Measurements from ENCODE around the gene QRICH2. TPM values are rescaled to one million over a fixed set of nuclear protein-coding genes. Genes with fewer than 3 reads are reported as not detected.
A peak's percentile ranks its signal among the peaks of the same experiment; 100 is the strongest.

Gene QRICH2, protein sequence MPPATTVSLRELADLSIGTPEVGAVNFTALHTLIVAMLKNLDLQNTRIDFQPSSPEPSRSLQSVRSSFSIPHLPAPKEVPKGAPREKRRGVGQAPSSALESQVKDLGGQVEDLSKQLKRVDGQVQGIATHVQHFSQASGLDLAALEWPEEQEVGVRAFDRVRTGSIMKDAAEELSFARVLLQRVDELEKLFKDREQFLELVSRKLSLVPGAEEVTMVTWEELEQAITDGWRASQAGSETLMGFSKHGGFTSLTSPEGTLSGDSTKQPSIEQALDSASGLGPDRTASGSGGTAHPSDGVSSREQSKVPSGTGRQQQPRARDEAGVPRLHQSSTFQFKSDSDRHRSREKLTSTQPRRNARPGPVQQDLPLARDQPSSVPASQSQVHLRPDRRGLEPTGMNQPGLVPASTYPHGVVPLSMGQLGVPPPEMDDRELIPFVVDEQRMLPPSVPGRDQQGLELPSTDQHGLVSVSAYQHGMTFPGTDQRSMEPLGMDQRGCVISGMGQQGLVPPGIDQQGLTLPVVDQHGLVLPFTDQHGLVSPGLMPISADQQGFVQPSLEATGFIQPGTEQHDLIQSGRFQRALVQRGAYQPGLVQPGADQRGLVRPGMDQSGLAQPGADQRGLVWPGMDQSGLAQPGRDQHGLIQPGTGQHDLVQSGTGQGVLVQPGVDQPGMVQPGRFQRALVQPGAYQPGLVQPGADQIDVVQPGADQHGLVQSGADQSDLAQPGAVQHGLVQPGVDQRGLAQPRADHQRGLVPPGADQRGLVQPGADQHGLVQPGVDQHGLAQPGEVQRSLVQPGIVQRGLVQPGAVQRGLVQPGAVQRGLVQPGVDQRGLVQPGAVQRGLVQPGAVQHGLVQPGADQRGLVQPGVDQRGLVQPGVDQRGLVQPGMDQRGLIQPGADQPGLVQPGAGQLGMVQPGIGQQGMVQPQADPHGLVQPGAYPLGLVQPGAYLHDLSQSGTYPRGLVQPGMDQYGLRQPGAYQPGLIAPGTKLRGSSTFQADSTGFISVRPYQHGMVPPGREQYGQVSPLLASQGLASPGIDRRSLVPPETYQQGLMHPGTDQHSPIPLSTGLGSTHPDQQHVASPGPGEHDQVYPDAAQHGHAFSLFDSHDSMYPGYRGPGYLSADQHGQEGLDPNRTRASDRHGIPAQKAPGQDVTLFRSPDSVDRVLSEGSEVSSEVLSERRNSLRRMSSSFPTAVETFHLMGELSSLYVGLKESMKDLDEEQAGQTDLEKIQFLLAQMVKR (N-terminal part only)
- 2.6 TPM for polyA plus RNA-seq (2013, experiment 1 of 4)
- polyA plus RNA-seq (2013, experiment 2 of 4): 2.9 TPM
- polyA plus RNA-seq (2013, experiment 3 of 4): 2.1 TPM
- 2.5 TPM for polyA plus RNA-seq (2013, experiment 4 of 4)

DNA sequence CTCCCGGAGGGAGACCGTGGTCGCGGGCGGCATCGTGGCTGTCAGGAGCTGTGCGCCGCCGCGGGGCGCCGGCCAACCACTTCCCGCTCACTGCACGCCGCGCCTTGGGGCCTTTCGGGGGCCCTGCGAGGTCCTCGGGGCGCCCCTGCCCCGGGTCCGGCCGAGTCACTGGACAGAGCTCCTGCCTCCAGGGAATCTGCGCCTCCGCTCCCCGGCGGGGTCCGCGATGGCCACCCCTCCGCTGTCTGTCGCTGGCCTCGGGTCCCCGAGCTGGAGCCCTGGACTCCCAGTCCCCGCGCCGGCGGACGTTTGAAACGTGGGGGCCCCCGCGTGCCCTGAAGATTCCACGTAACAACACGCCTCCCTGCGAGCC, at the start of gene QRICH2:
QRICH2 (minus strand) TSS at position 311 of the 373 bp plus-strand sequence; CDS start at position 33, 278 bp downstream.
- Histone ChIP-seq H3K4me3 (ENCODE audit: insufficient read depth, low read depth, low read length) (no peak within 1 kb of the TSS), H3K9me3 (ENCODE audit: control insufficient read depth, low read length) (no peaks in the 10 kb centered on the region), H3K27me3 (ENCODE audit: control insufficient read depth, insufficient read depth, low read length, poor library complexity, severe bottlenecking) (no peaks in the 10 kb centered on the region), H3K36me3 (ENCODE audit: control insufficient read depth, insufficient read depth, low read length) (peaks cover 7% of the 10 kb centered on the region), H3K27ac (ENCODE audit: insufficient read depth, low read depth, low read length, poor library complexity, severe bottlenecking) (no peak within 1 kb of the TSS), H3K4me1 (ENCODE audit: control insufficient read depth, insufficient read depth, low read length) (no peaks in the 10 kb centered on the region)
- WGBS, 2 experiments: 96% methylated on average over 44 of the region's 44 CpGs

DNA sequence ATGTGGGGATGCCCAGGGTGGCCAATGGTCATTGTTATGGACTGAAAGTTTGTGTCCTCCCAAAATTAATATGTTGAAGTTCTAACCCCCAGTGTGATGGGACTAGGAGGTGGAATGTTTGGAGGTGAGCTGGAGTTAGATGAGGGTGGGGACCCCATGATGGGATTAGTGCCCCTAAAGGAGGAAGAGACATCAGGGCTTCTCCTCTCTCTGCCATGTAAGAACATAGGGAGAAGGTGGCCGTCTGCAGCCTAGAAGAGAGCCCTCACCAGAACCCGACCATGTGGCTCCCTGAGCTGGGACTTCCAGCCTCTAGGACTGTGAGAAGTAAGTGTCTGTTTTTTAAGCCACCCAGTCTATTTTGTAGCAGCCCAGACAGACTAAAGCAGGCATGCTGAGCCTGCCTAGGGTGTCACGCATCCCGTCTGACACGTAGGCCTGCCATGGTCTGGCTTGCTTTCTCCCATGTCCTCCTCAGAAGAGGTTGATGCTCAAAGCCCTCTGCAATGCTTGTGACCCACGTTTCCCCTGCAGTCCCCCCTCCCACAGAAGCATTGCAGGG, 49.6 kb upstream of the QRICH2 start:
- H3K4me1 ChIP-seq (ENCODE audit: control insufficient read depth, insufficient read depth, low read length): no peaks in the 10 kb centered on the region
- no peaks in the 10 kb centered on the region for H3K27me3 ChIP-seq (ENCODE audit: control insufficient read depth, insufficient read depth, low read length, poor library complexity, severe bottlenecking)
- no peak overlapping the region for H3K27ac ChIP-seq (ENCODE audit: insufficient read depth, low read depth, low read length, poor library complexity, severe bottlenecking)
- 88 to 89% methylated on average over 6 of the region's 6 CpGs for WGBS, 2 experiments
- H3K9me3 ChIP-seq (ENCODE audit: control insufficient read depth, low read length): no peaks in the 10 kb centered on the region
- no peaks in the 10 kb centered on the region for H3K36me3 ChIP-seq (ENCODE audit: control insufficient read depth, insufficient read depth, low read length)
- H3K4me3 ChIP-seq (ENCODE audit: insufficient read depth, low read depth, low read length): no peak overlapping the region

DNA sequence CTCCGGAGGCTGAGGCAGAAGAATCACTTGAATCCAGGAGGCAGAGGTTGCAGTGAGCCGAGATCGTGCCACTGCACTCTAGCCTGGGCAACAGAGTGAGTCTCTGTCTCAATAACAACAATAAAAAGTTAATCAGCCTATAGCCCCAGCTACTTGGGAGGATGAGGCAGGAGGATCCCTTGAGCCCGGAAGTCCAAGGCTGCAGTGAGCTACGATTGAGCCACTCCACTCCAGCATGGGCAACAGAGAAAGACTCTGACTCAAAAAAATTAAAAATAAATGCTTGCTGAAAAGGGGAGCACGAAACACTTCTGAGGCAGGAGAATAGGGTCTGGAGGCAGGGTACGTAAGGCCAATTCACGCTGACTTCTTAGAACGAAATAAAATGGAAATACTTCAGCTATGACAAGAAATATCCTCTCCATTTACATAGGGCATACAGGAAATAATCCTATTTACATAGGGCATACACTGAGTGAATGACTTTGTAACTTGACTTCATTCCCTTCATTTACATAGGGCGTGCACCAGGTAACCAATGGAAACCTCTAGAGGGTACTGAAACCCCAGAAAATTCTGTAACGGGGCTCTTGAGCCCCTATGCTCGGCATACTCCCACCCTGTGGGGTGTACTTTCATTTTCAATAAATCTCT, 48.9 kb upstream of the QRICH2 start:
- Histone ChIP-seq H3K4me1 (ENCODE audit: control insufficient read depth, insufficient read depth, low read length) (no peaks in the 10 kb centered on the region), H3K36me3 (ENCODE audit: control insufficient read depth, insufficient read depth, low read length) (no peaks in the 10 kb centered on the region), H3K9me3 (ENCODE audit: control insufficient read depth, low read length) (no peaks in the 10 kb centered on the region), H3K27ac (ENCODE audit: insufficient read depth, low read depth, low read length, poor library complexity, severe bottlenecking) (no peak overlapping the region), H3K4me3 (ENCODE audit: insufficient read depth, low read depth, low read length) (no peak overlapping the region), H3K27me3 (ENCODE audit: control insufficient read depth, insufficient read depth, low read length, poor library complexity, severe bottlenecking) (no peaks in the 10 kb centered on the region)
- 86 to 91% methylated on average over 12 of the region's 12 CpGs for WGBS, 2 experiments

DNA sequence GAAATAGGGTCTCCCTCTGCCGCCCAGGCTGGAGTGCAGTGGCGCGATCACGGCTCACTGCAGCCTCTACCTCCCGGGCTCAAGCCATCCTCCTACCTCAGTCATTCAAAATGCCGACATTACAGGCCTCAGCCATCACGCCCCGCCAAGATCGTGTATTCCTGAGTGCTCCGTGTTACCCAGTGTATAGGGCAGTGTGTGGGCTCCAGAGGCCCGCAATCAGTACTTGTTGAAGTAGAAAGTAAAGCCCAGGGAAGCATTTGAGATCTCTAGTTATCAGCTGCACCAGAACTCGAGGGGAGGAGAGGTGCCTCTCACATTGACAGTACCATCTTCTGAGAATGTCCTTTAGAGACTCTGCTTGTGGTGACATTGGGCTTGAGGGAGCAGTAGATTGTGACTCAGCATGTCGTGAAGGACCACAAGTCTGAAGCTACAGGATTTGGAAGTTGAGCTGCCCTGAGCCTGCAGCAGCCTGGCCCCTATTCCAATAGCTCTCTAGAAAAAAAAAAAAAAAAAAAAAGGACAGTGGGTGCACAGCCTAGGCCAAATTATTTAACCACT, 46.8 kb upstream of the QRICH2 start:
- 72 to 75% methylated on average over 13 of the region's 13 CpGs for WGBS, 2 experiments
- Histone ChIP-seq H3K27ac (ENCODE audit: insufficient read depth, low read depth, low read length, poor library complexity, severe bottlenecking) (no peak overlapping the region), H3K27me3 (ENCODE audit: control insufficient read depth, insufficient read depth, low read length, poor library complexity, severe bottlenecking) (no peaks in the 10 kb centered on the region), H3K4me3 (ENCODE audit: insufficient read depth, low read depth, low read length) (no peak overlapping the region), H3K9me3 (ENCODE audit: control insufficient read depth, low read length) (no peaks in the 10 kb centered on the region), H3K36me3 (ENCODE audit: control insufficient read depth, insufficient read depth, low read length) (no peaks in the 10 kb centered on the region), H3K4me1 (ENCODE audit: control insufficient read depth, insufficient read depth, low read length) (no peaks in the 10 kb centered on the region)

- no peaks in the 10 kb centered on the region for H3K9me3 ChIP-seq (ENCODE audit: control insufficient read depth, low read length)
- H3K4me1 ChIP-seq (ENCODE audit: control insufficient read depth, insufficient read depth, low read length): no peaks in the 10 kb centered on the region
- no peaks in the 10 kb centered on the region for H3K27me3 ChIP-seq (ENCODE audit: control insufficient read depth, insufficient read depth, low read length, poor library complexity, severe bottlenecking)
- H3K27ac ChIP-seq (ENCODE audit: insufficient read depth, low read depth, low read length, poor library complexity, severe bottlenecking): no peak overlapping the region
- 10 to 11% methylated on average over 16 of the region's 18 CpGs for WGBS, 2 experiments
- peak overlapping the region; percentile 81 for H3K4me3 ChIP-seq (ENCODE audit: insufficient read depth, low read depth, low read length)
- H3K36me3 ChIP-seq (ENCODE audit: control insufficient read depth, insufficient read depth, low read length): no peaks in the 10 kb centered on the region
Observed at GRCh38 chr17:76354317-76354729, 46.2 kb upstream of the QRICH2 start.

DNA sequence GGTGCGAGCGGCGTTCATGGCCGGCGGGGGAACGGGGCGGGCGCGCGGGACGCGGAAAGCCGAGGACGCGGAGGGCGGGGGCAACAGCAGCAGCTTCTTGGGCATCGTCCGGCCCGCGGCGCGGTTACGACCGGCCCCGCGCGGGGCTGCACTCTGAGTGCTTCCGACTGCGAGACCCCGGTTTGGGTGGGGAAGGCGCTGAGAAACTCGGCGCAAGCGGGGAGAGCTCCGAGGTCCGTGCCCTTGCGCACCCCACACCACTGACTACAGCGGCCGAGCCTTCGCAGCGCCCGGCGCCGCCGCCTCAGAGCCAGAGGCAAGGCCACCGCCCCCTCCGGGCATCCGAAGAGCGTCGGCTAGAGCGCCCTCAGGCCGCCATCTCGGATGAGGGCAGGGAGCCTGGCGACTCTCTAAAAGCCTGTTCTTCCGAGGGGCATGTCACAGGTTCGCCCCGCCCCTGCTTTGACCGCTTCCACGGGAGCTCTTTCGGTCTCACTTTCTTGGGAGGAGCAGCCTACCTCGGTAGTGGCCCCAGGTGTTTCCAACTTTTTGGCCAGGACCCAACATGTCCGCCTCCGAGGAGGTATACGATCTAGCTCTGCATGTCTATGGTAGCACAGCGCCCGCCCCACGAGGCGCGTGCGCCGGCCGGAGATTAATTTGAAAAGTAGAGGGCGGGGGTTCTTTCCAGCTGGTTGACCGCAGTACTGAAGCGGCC, 45.7 kb upstream of the QRICH2 start, which contains the start of gene PRPSAP1:
PRPSAP1 (minus strand) TSS at position 318 of the 718 bp plus-strand sequence; CDS start at position 105, 213 bp downstream.
- Histone ChIP-seq H3K4me3 (ENCODE audit: insufficient read depth, low read depth, low read length) (peak within 1 kb of the TSS; percentile 81), H3K27me3 (ENCODE audit: control insufficient read depth, insufficient read depth, low read length, poor library complexity, severe bottlenecking) (no peaks in the 10 kb centered on the region), H3K9me3 (ENCODE audit: control insufficient read depth, low read length) (no peaks in the 10 kb centered on the region), H3K4me1 (ENCODE audit: control insufficient read depth, insufficient read depth, low read length) (no peaks in the 10 kb centered on the region), H3K36me3 (ENCODE audit: control insufficient read depth, insufficient read depth, low read length) (no peaks in the 10 kb centered on the region), H3K27ac (ENCODE audit: insufficient read depth, low read depth, low read length, poor library complexity, severe bottlenecking) (peak within 1 kb of the TSS; percentile 84)
- 0 to 1% methylated on average over 75 of the region's 75 CpGs for WGBS, 2 experiments

GRCh38 chr17:76353004-76353598, 45.0 kb upstream of the QRICH2 start:
- Histone ChIP-seq H3K4me3 (ENCODE audit: insufficient read depth, low read depth, low read length) (peak overlapping the region; percentile 81), H3K27me3 (ENCODE audit: control insufficient read depth, insufficient read depth, low read length, poor library complexity, severe bottlenecking) (no peaks in the 10 kb centered on the region), H3K9me3 (ENCODE audit: control insufficient read depth, low read length) (no peaks in the 10 kb centered on the region), H3K27ac (ENCODE audit: insufficient read depth, low read depth, low read length, poor library complexity, severe bottlenecking) (no peak overlapping the region), H3K4me1 (ENCODE audit: control insufficient read depth, insufficient read depth, low read length) (no peaks in the 10 kb centered on the region), H3K36me3 (ENCODE audit: control insufficient read depth, insufficient read depth, low read length) (no peaks in the 10 kb centered on the region)
- WGBS, 2 experiments: 1 to 2% methylated on average over 51 of the region's 51 CpGs

DNA sequence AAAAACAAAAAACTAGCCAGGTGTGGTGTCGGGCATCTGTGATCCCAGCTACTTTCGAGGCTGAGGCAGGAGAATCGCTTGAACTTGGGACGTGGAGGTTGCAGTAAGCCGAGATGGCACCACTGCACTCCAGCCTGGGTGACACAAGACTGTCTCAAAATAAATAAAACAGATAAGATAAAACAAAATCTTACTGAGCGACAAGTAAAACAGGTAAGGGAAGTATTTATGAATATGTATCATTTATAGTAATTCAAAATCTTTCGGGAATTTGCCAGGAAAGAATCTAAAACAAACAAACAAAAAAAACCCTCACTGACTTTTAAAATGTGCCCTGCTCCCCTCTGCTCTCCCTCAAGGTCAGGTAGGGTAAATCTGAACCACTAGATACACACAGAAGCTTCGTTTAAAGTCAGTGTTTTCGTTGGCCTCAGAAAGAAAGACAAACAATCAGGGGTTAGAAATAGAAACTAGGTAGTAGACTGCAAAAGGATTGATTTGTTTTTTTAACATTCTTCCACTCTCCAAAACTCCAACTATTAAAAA, 43.5 kb upstream of the QRICH2 start:
- H3K4me3 ChIP-seq (ENCODE audit: insufficient read depth, low read depth, low read length): no peak overlapping the region
- no peak overlapping the region for H3K27ac ChIP-seq (ENCODE audit: insufficient read depth, low read depth, low read length, poor library complexity, severe bottlenecking)
- 92 to 93% methylated on average over 7 to 8 of the region's 9 CpGs for WGBS, 2 experiments
- peaks cover 4% of the 10 kb centered on the region for H3K36me3 ChIP-seq (ENCODE audit: control insufficient read depth, insufficient read depth, low read length)
- H3K9me3 ChIP-seq (ENCODE audit: control insufficient read depth, low read length): no peaks in the 10 kb centered on the region
- H3K4me1 ChIP-seq (ENCODE audit: control insufficient read depth, insufficient read depth, low read length): no peaks in the 10 kb centered on the region
- no peaks in the 10 kb centered on the region for H3K27me3 ChIP-seq (ENCODE audit: control insufficient read depth, insufficient read depth, low read length, poor library complexity, severe bottlenecking)

All from ectodermal cell (in vitro differentiated cells).